H1 (cell line): Measurements from ENCODE around the gene PLGRKT.

Experiments
- CBX5 ChIP-seq: fragments of 300-800, 300-1000 bp; sonication (generic); IDR thresholded peaks from 2 replicates; pipeline ENCODE4 v1.7.1; 2016; ENCODE audit warnings: antibody characterized with exemption, low read length, low read depth
- EP300 ChIP-seq, 2 experiments: IDR thresholded peaks; 1 replicate in 1 of 2; 2 replicates in 1 of 2; pipeline ENCODE4 v1.6.1; 2011 to 2012; ENCODE audit warnings: low read depth in 2 of 2, low read length in 2 of 2, mild to moderate bottlenecking in 2 of 2, borderline replicate concordance in 1 of 2, inconsistent platforms in 1 of 2, moderate library complexity in 1 of 2
- EZH2 ChIP-seq: fragments of 200-600 bp; sonication (generic); IDR thresholded peaks from 2 replicates; pipeline ENCODE4 v1.7.1; 2012; ENCODE audit warnings: low read depth, mild to moderate bottlenecking, moderate library complexity, low read length, inconsistent platforms; ENCODE audit not compliant: severe bottlenecking
- GABPA ChIP-seq: IDR thresholded peaks from 2 replicates; pipeline ENCODE4 v1.6.1; 2011; ENCODE audit warnings: mild to moderate bottlenecking, low read length, moderate library complexity, borderline replicate concordance; ENCODE audit not compliant: insufficient read depth
- HDAC2 ChIP-seq, 2 experiments: fragments of 300-600 bp in 1 of 2; sonication (generic) in 1 of 2; IDR thresholded peaks; 2 replicates each; pipeline ENCODE4 v1.6.1; 2011 to 2012; ENCODE audit warnings: low read depth in 2 of 2, low read length in 2 of 2, mild to moderate bottlenecking in 2 of 2, moderate library complexity in 2 of 2, borderline replicate concordance in 1 of 2, inconsistent platforms in 1 of 2
- MAFK ChIP-seq: IDR thresholded peaks from 2 replicates; pipeline ENCODE4 v1.6.1; 2012; ENCODE audit warnings: low read depth, mild to moderate bottlenecking, improper control_type of control experiment, low read length
- POLR2A ChIP-seq, 2 experiments: IDR thresholded peaks; 1 replicate in 1 of 2; 2 replicates in 1 of 2; pipeline ENCODE4 v1.6.1; 2011; ENCODE audit warnings: low read depth in 2 of 2, low read length in 2 of 2, mild to moderate bottlenecking in 2 of 2; ENCODE audit errors: control extremely low read depth in 1 of 2
- POLR2AphosphoS5 ChIP-seq: IDR thresholded peaks from 2 replicates; pipeline ENCODE4 v1.6.1; 2011; ENCODE audit warnings: low read depth, low read length
- RFX5 ChIP-seq: IDR thresholded peaks from 2 replicates; pipeline ENCODE4 v1.6.1; 2011; ENCODE audit warnings: low read depth, low read length, improper control_type of control experiment, borderline replicate concordance
- SRF ChIP-seq: IDR thresholded peaks from 2 replicates; pipeline ENCODE4 v1.6.1; 2011; ENCODE audit warnings: mild to moderate bottlenecking, low read depth, low read length, moderate library complexity
- TAF1 ChIP-seq: IDR thresholded peaks from 2 replicates; pipeline ENCODE4 v1.6.1; 2011; ENCODE audit warnings: mild to moderate bottlenecking, low read depth, low read length
- TF ChIP-seq, protein P1 (sequence below), 3 experiments: IDR thresholded peaks; 1 replicate in 2 of 3; 2 replicates in 1 of 3; pipeline versions ENCODE4 v1.5.1 to v1.6.1; 2011; ENCODE audit warnings: low read length in 3 of 3, mild to moderate bottlenecking in 3 of 3, inconsistent platforms in 2 of 3, low read depth in 1 of 3, moderate library complexity in 1 of 3; ENCODE audit not compliant: insufficient read depth in 1 of 3; ENCODE audit errors: control extremely low read depth in 1 of 3

- TF ChIP-seq CBX5, result no peak
- TF ChIP-seq, protein P1, sequence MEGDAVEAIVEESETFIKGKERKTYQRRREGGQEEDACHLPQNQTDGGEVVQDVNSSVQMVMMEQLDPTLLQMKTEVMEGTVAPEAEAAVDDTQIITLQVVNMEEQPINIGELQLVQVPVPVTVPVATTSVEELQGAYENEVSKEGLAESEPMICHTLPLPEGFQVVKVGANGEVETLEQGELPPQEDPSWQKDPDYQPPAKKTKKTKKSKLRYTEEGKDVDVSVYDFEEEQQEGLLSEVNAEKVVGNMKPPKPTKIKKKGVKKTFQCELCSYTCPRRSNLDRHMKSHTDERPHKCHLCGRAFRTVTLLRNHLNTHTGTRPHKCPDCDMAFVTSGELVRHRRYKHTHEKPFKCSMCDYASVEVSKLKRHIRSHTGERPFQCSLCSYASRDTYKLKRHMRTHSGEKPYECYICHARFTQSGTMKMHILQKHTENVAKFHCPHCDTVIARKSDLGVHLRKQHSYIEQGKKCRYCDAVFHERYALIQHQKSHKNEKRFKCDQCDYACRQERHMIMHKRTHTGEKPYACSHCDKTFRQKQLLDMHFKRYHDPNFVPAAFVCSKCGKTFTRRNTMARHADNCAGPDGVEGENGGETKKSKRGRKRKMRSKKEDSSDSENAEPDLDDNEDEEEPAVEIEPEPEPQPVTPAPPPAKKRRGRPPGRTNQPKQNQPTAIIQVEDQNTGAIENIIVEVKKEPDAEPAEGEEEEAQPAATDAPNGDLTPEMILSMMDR (IDR thresholded peaks at IDR 0.05; ENCODE audit: control extremely low read depth in 1 of 3, insufficient read depth in 1 of 3, low read depth in 1 of 3, low read length in 3 of 3), result peak in 1 of 3 experiments; percentile 19; a peak in 1 of 4 replicates
- TF ChIP-seq EP300 (IDR thresholded peaks at IDR 0.05; ENCODE audit: borderline replicate concordance in 1 of 2, low read depth in 2 of 2, low read length in 2 of 2), result no peak
- TF ChIP-seq EZH2, result no peak
- no peak for TF ChIP-seq POLR2AphosphoS5
- no peak for TF ChIP-seq GABPA
- TF ChIP-seq SRF, result no peak
- TF ChIP-seq TAF1, result no peak
- no peak for TF ChIP-seq MAFK
- no peak for TF ChIP-seq POLR2A (IDR thresholded peaks at IDR 0.05; ENCODE audit: control extremely low read depth in 1 of 2, low read depth in 2 of 2, low read length in 2 of 2)
- TF ChIP-seq RFX5, result no peak
- TF ChIP-seq HDAC2 (IDR thresholded peaks at IDR 0.05; ENCODE audit: borderline replicate concordance in 1 of 2, low read depth in 2 of 2, low read length in 2 of 2), result no peak
Measured at GRCh38 chr9:5430912-5431311, 6.8 kb downstream of the PLGRKT start.
